HepG2 (cell line): ENCODE data around the gene SH2D6. TPM values are rescaled to one million over a fixed set of nuclear protein-coding genes. Genes with fewer than 3 reads are reported as not detected.
A peak's percentile ranks its signal among the peaks of the same experiment; 100 is the strongest.

ENCODE experiments used
- ATAC-seq: fragments of 200-7000 bp; cut with Tn5 transposase; 3 replicates; pipeline ENCODE4 v1.9.1; 2020; ENCODE audit warnings: mild to moderate bottlenecking, moderate library complexity
- BruUV-seq: library from RNA; stranded (reverse); fragments of 400-500 nt; replicated peaks from 2 replicates; lab custom pipeline; 2021; lab: Mats Ljungman, UMichigan
- CTCF ChIA-PET: fragments of 300-600 bp; formaldehyde crosslinking; extraction: SDS; loops from one replicate; lab custom pipeline; 2021; ENCODE audit warnings: low total read pairs, inconsistent platforms, low intra/inter-chr PET ratio; lab: Yijun Ruan, JAX
- POLR2A ChIA-PET: fragments of 350-600 bp; sonication (Branson Sonifier 250); formaldehyde crosslinking; loops from one replicate; lab custom pipeline; 2020; ENCODE audit warnings: antibody characterized with exemption, inconsistent platforms; lab: Yijun Ruan, JAX
- DNase-seq: peaks from one replicate; pipeline ENCODE4 v3.0.0-alpha.2; 2015; ENCODE audit warnings: low spot score
- FAIRE-seq: peaks from 3 replicates; lab custom pipeline; 2011; peaks lifted over from hg19 to GRCh38; lab: Jason Lieb, UNC
- H2AFZ ChIP-seq: one replicate; pipeline ENCODE4 v1.6.1; 2011; ENCODE audit warnings: low read length, inconsistent platforms
- H3K27ac ChIP-seq: fragments of 300-600 bp; 3 replicates; pipeline ENCODE4 v1.8.0; 2011; ENCODE audit warnings: mixed run types, mild to moderate bottlenecking, mixed read lengths, low read length, inconsistent platforms; ENCODE audit not compliant: insufficient read depth; ENCODE audit errors: extremely low read length
- H3K27me3 ChIP-seq, 2 experiments: fragments of 200-600 bp in 1 of 2; 2 replicates in 1 of 2; 3 replicates in 1 of 2; pipeline versions ENCODE4 v1.6.0 to v1.8.0; 2011; ENCODE audit warnings: low read length in 2 of 2, mild to moderate bottlenecking in 2 of 2, moderate library complexity in 2 of 2, inconsistent platforms in 1 of 2; ENCODE audit not compliant: insufficient read depth in 2 of 2, control insufficient read depth in 1 of 2
- H3K36me3 ChIP-seq, 2 experiments: fragments of 200-600 bp in 1 of 2; replicated peaks in 1 of 2; 2 replicates in 1 of 2; 3 replicates in 1 of 2; pipeline versions ENCODE4 v1.5.1 to v1.8.0; 2011; ENCODE audit warnings: low read length in 2 of 2, inconsistent platforms in 1 of 2; ENCODE audit not compliant: insufficient read depth in 2 of 2, control insufficient read depth in 1 of 2
- H3K4me1 ChIP-seq: 2 replicates; pipeline ENCODE4 v1.5.1; 2012; ENCODE audit warnings: low read length, inconsistent platforms; ENCODE audit not compliant: insufficient read depth
- H3K4me2 ChIP-seq: 2 replicates; pipeline ENCODE4 v1.6.0; 2011; ENCODE audit warnings: low read depth, low read length, inconsistent platforms
- H3K4me3 ChIP-seq, 3 experiments: fragments of 200-600 bp in 1 of 3; sonication (generic), shearing (Covaris generic) in 1 of 3; replicated peaks in 1 of 3; 2 replicates each; pipeline ENCODE4 v1.5.1; 2011 to 2016; ENCODE audit warnings: low read length in 3 of 3, inconsistent platforms in 2 of 3, low read depth in 2 of 3, mild to moderate bottlenecking in 2 of 3, control low read depth in 1 of 3, mixed read lengths in 1 of 3; ENCODE audit not compliant: insufficient read depth in 1 of 3
- H3K79me2 ChIP-seq: one replicate; pipeline ENCODE4 v1.6.1; 2011; ENCODE audit warnings: low read length, inconsistent platforms; ENCODE audit not compliant: insufficient read depth
- H3K9ac ChIP-seq: 2 replicates; pipeline ENCODE4 v1.6.0; 2011; ENCODE audit warnings: mild to moderate bottlenecking, low read depth, low read length, inconsistent platforms; ENCODE audit not compliant: insufficient read depth
- H3K9me3 ChIP-seq: 2 replicates; pipeline ENCODE4 v1.5.1; 2012; ENCODE audit warnings: mild to moderate bottlenecking, low read length
- H4K20me1 ChIP-seq: 2 replicates; pipeline ENCODE4 v1.6.0; 2011; ENCODE audit warnings: inconsistent platforms, mild to moderate bottlenecking, low read length, moderate library complexity; ENCODE audit not compliant: insufficient read depth
- ARID5B ChIP-seq: IDR thresholded peaks from 2 replicates; pipeline ENCODE4 v1.4.0; 2020; ENCODE audit warnings: mild to moderate bottlenecking, missing genetic modification reagents
- ATF7-NPFF ChIP-seq: sonication (generic); formaldehyde crosslinking; IDR thresholded peaks from 2 replicates; pipeline ENCODE4 v1.8.1; 2023; ENCODE audit warnings: mild to moderate bottlenecking, low read depth, missing genetic modification reagents, moderate library complexity
- HOXA7 ChIP-seq: sonication (generic); formaldehyde crosslinking; IDR thresholded peaks from 2 replicates; pipeline ENCODE4 v1.8.1; 2022; ENCODE audit warnings: mild to moderate bottlenecking, missing genetic modification reagents, moderate library complexity
- MZF1 ChIP-seq: sonication (generic); formaldehyde crosslinking; IDR thresholded peaks from 2 replicates; pipeline ENCODE4 v1.8.1; 2023; ENCODE audit warnings: mild to moderate bottlenecking, missing genetic modification reagents, borderline replicate concordance
- ZFP62 ChIP-seq: sonication (generic); formaldehyde crosslinking; IDR thresholded peaks from 2 replicates; pipeline ENCODE4 v1.4.0; 2020; ENCODE audit warnings: missing genetic modification reagents
- ZNF207 ChIP-seq: fragments of 450-650 bp; IDR thresholded peaks from 2 replicates; pipeline ENCODE4 v1.6.1; 2016; ENCODE audit warnings: antibody characterized with exemption, borderline replicate concordance
- ZNF609 ChIP-seq: sonication (generic); formaldehyde crosslinking; IDR thresholded peaks from 2 replicates; pipeline ENCODE4 v1.4.0; 2020; ENCODE audit warnings: mild to moderate bottlenecking, missing genetic modification reagents, borderline replicate concordance
- ZNF773 ChIP-seq: sonication (generic); formaldehyde crosslinking; IDR thresholded peaks from 2 replicates; pipeline ENCODE4 v1.4.0; 2020; ENCODE audit warnings: missing genetic modification reagents, borderline replicate concordance
- ZNF891 ChIP-seq: sonication (generic); formaldehyde crosslinking; IDR thresholded peaks from 2 replicates; pipeline ENCODE4 v1.5.0; 2020; ENCODE audit warnings: mild to moderate bottlenecking, missing genetic modification reagents
- ZSCAN22 ChIP-seq: sonication (generic); formaldehyde crosslinking; IDR thresholded peaks from 2 replicates; pipeline ENCODE4 v1.4.0; 2020; ENCODE audit warnings: mild to moderate bottlenecking, missing genetic modification reagents
- WGBS: methylation state at CpG from one replicate; pipeline ENCODE4 v1.1.6; 2017; ENCODE audit warnings: low lambda C conversion rate; 5-methylcytosine and 5-hydroxymethylcytosine counted together
- in situ Hi-C: cut with HindIII; loops from 2 replicates; pipeline ENCODE4 v1.10.0; 2017; ENCODE audit warnings: low pct_unique_long_range_greater_than_20kb; ENCODE audit not compliant: extremely low pct_ligation_motif_present
- intact Hi-C: fragments of 100-400 bp; cut with micrococcal nuclease; formaldehyde crosslinking; loops from one replicate; pipeline ENCODE4 v1.10.0; 2022; ENCODE audit not compliant: unreplicated experiment
- polyA plus RNA-seq, 8 experiments: library from polyadenylated mRNA; depleted of rRNA in 3 of 8; stranded (reverse) in 7 of 8; unstranded in 1 of 8; fragments of >200 nt; fragmentation: Illumina TruSeq in 4 of 8; extraction: Trizol in 4 of 8; gene quantifications; 2 replicates each; pipeline versions ENCODE4 v1.2.1 to v1.2.3, GENCODE V29; 2011 to 2016; ENCODE audit warnings: low read depth in 4 of 8, missing spikeins in 1 of 8, mixed read lengths in 1 of 8; ENCODE audit not compliant: insufficient read depth in 1 of 8
- total RNA-seq, 5 experiments: library from RNA; depleted of rRNA; stranded (reverse); fragments of >200 nt; fragmentation: Illumina TruSeq; extraction: Trizol; gene quantifications; 2 replicates each; pipeline ENCODE4 v1.2.3, GENCODE V29; 2016; ENCODE audit warnings: low read depth in 1 of 5
- TF ChIP-seq, protein P1 (sequence below): sonication (generic); formaldehyde crosslinking; IDR thresholded peaks from 2 replicates; pipeline ENCODE4 v1.4.0; 2020; ENCODE audit warnings: missing genetic modification reagents, borderline replicate concordance

The SH2D6 gene
- total and polyA plus RNA-seq, 2 of the 13 experiments (the other 11 are each of a cell fraction or from before 2014, with no cell fraction given), result 0.11 to 0.26 TPM

- in situ Hi-C loops, result no loop called here
- TF ChIP-seq ARID5B (CRISPR knock-in tag) (no peak), ZFP62 (CRISPR knock-in tag) (no peak), ZNF891 (CRISPR knock-in tag) (no peak), HOXA7 (CRISPR knock-in tag) (no peak), ZNF609 (CRISPR knock-in tag) (no peak), ZNF773 (CRISPR knock-in tag) (no peak), ATF7-NPFF (CRISPR knock-in tag) (no peak), ZSCAN22 (CRISPR knock-in tag) (no peak), ZNF207 (no peak), MZF1 (no peak)
- TF ChIP-seq, protein P1, sequence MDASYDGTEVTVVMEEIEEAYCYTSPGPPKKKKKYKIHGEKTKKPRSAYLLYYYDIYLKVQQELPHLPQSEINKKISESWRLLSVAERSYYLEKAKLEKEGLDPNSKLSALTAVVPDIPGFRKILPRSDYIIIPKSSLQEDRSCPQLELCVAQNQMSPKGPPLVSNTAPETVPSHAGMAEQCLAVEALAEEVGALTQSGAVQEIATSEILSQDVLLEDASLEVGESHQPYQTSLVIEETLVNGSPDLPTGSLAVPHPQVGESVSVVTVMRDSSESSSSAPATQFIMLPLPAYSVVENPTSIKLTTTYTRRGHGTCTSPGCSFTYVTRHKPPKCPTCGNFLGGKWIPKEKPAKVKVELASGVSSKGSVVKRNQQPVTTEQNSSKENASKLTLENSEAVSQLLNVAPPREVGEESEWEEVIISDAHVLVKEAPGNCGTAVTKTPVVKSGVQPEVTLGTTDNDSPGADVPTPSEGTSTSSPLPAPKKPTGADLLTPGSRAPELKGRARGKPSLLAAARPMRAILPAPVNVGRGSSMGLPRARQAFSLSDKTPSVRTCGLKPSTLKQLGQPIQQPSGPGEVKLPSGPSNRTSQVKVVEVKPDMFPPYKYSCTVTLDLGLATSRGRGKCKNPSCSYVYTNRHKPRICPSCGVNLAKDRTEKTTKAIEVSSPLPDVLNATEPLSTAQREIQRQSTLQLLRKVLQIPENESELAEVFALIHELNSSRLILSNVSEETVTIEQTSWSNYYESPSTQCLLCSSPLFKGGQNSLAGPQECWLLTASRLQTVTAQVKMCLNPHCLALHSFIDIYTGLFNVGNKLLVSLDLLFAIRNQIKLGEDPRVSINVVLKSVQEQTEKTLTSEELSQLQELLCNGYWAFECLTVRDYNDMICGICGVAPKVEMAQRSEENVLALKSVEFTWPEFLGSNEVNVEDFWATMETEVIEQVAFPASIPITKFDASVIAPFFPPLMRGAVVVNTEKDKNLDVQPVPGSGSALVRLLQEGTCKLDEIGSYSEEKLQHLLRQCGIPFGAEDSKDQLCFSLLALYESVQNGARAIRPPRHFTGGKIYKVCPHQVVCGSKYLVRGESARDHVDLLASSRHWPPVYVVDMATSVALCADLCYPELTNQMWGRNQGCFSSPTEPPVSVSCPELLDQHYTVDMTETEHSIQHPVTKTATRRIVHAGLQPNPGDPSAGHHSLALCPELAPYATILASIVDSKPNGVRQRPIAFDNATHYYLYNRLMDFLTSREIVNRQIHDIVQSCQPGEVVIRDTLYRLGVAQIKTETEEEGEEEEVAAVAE (CRISPR knock-in tag), result no peak
These were observed 9.9 kb downstream of the SH2D6 start for GRCh38 chr2:85428343-85428881.

More at GRCh38 chr2:85428343-85428881, 9.9 kb downstream of the SH2D6 start:
- FAIRE-seq (peak; percentile 39), ATAC-seq (no peak), DNase-seq (no peak)
- Histone ChIP-seq H3K9ac (no peak overlapping the region), H4K20me1 (no peaks in the 10 kb centered on the region), H3K4me1 (peaks cover 36% of the 10 kb centered on the region), H3K79me2 (no peaks in the 10 kb centered on the region), H3K9me3 (no peaks in the 10 kb centered on the region), H3K4me3 (no peak overlapping the region), H3K27me3 (peaks cover 7 to 43% of the 10 kb centered on the region in 2 experiments; a peak in 4 of 5 replicates), H2AFZ (no peak overlapping the region), H3K27ac (no peak overlapping the region), H3K4me2 (no peak overlapping the region), H3K36me3 (no peaks in the 10 kb centered on the region)
- CTCF ChIA-PET, result no interaction called here
- POLR2A ChIA-PET, result interaction anchor here (1.0 to 4.7 kb wide), 6 partner anchors 8 to 179 kb away, joined by 3 to 32 read pairs (median 5); partner anchors contain the start of genes MAT2A and SH2D6
- WGBS, result 35% methylated on average over 7 of the region's 7 CpGs
- no TSS peak for BruUV-seq
- intact Hi-C loops, result loop anchor here (2.0 kb wide), 1 partner anchor 78 kb away; no protein-coding TSS in a partner anchor
